HG02981 (cell line): ENCODE measurements around the gene OPCML.

Source experiments
- ATAC-seq: cut with Tn5 transposase; IDR thresholded peaks from one replicate; pipeline ENCODE4 v1.9.1; 2021; ENCODE audit warnings: mild to moderate bottlenecking, moderate library complexity; ENCODE audit not compliant: unreplicated experiment

The OPCML gene

GRCh38 chr11:133366147-133366546 lies 166.2 kb downstream of the OPCML start:
- no peak for ATAC-seq

GRCh38 chr11:133362916-133363315 lies 169.4 kb downstream of the OPCML start:
- ATAC-seq: no peak

GRCh38 chr11:133362156-133362555 lies 170.1 kb downstream of the OPCML start:
- ATAC-seq: no peak

GRCh38 chr11:133361689-133361994 lies 170.7 kb downstream of the OPCML start:
- ATAC-seq: no peak

GRCh38 chr11:133360860-133361688 lies 171.2 kb downstream of the OPCML start:
- ATAC-seq: no peak

GRCh38 chr11:133355095-133355494 lies 177.2 kb downstream of the OPCML start:
- ATAC-seq: no peak

GRCh38 chr11:133354069-133354468 lies 178.2 kb downstream of the OPCML start:
- no peak for ATAC-seq

- ATAC-seq: no peak
Measured at GRCh38 chr11:133350045-133350444, 182.3 kb downstream of the OPCML start.

GRCh38 chr11:133347988-133348387 lies 184.3 kb downstream of the OPCML start:
- no peak for ATAC-seq

GRCh38 chr11:133346137-133346536 lies 186.2 kb downstream of the OPCML start:
- ATAC-seq: no peak

- ATAC-seq: no peak
Measured at GRCh38 chr11:133343951-133344350, 188.3 kb downstream of the OPCML start.

- ATAC-seq: no peak
Measured at GRCh38 chr11:133339495-133340140, 192.7 kb downstream of the OPCML start.

- no peak for ATAC-seq
Measured at GRCh38 chr11:133338588-133338987, 193.7 kb downstream of the OPCML start.

- ATAC-seq: no peak
Measured at GRCh38 chr11:133337951-133338418, 194.3 kb downstream of the OPCML start.

- ATAC-seq: no peak
Measured at GRCh38 chr11:133337193-133337592, 195.1 kb downstream of the OPCML start.

- ATAC-seq: no peak
Measured at GRCh38 chr11:133331031-133331430, 201.3 kb downstream of the OPCML start.

GRCh38 chr11:133326849-133327248 lies 205.5 kb downstream of the OPCML start:
- no peak for ATAC-seq

GRCh38 chr11:133326332-133326731 lies 206.0 kb downstream of the OPCML start:
- no peak for ATAC-seq

GRCh38 chr11:133325711-133326110 lies 206.6 kb downstream of the OPCML start:
- ATAC-seq: no peak

GRCh38 chr11:133323354-133323753 lies 208.9 kb downstream of the OPCML start:
- ATAC-seq: no peak

GRCh38 chr11:133318221-133318620 lies 214.1 kb downstream of the OPCML start:
- no peak for ATAC-seq

GRCh38 chr11:133311230-133311629 lies 221.1 kb downstream of the OPCML start:
- ATAC-seq: no peak
